Measurements from ENCODE around the gene NLRX1. TPM values are rescaled to one million over a fixed set of nuclear protein-coding genes. Genes with fewer than 3 reads are reported as not detected.
A peak's percentile ranks its signal among the peaks of the same experiment; 100 is the strongest.

The NLRX1 gene
- total RNA-seq, 1 experiment from 2014 or later = 7.2 TPM

- BruUV-seq (replicated peaks) = no TSS peak
Measured at GRCh38 chr11:119202554-119202953, 34.0 kb downstream of the NLRX1 start.

GRCh38 chr11:119204066-119204465 is 35.5 kb downstream of the NLRX1 start:
- peak overlapping the region; percentile 87 for H3K27ac Mint-ChIP-seq (ENCODE audit: unreplicated experiment)
- CTCF ChIA-PET = no interaction called here

More at GRCh38 chr11:119202554-119202953, 34.0 kb downstream of the NLRX1 start:
- Histone ChIP-seq H3K4me3 (ENCODE audit: low read depth, low read length) (no peak overlapping the region), H3K4me1 (peaks cover 32% of the 10 kb centered on the region), H3K27me3 (replicated peaks; ENCODE audit: control insufficient read depth, insufficient read depth, low read length) (no peaks in the 10 kb centered on the region), H3K36me3 (ENCODE audit: control insufficient read depth, insufficient read depth, low read length) (no peaks in the 10 kb centered on the region), H3K9me3 (no peaks in the 10 kb centered on the region)
- H3K36me3 Mint-ChIP-seq (ENCODE audit: insufficient read depth, unreplicated experiment) = no peaks in the 10 kb centered on the region
- H3K9me3 Mint-ChIP-seq (ENCODE audit: unreplicated experiment) = no peaks in the 10 kb centered on the region
- H3K4me1 Mint-ChIP-seq (ENCODE audit: low read depth, unreplicated experiment) = peaks cover 23% of the 10 kb centered on the region
- CTCF ChIA-PET = interaction anchor here (1.0 kb wide), 1 partner anchor 82 kb away, joined by 5 read pairs; no protein-coding TSS in a partner anchor
- intact Hi-C loops (cut with micrococcal nuclease; ENCODE audit: unreplicated experiment) = loop anchor here (10.0 kb wide), 1 partner anchor 112 kb away; the partner anchor contains the start of gene MCAM
- no peak for TF ChIP-seq CTCF (IDR thresholded peaks at IDR 0.05; ENCODE audit: insufficient read depth in 1 of 2, low read depth in 1 of 2, low read length in 1 of 2, severe bottlenecking in 1 of 2, unreplicated experiment in 1 of 2)
- peak overlapping the region; percentile 70 for H3K27ac Mint-ChIP-seq (ENCODE audit: unreplicated experiment)
- H3K4me3 Mint-ChIP-seq (ENCODE audit: unreplicated experiment) = no peak overlapping the region
- no peaks in the 10 kb centered on the region for H3K27me3 Mint-ChIP-seq (ENCODE audit: insufficient read depth, unreplicated experiment)
- POLR2A ChIA-PET = no interaction called here
- DNase-seq = peak; percentile 82 to 91

GRCh38 chr11:119205080-119205479 is 36.6 kb downstream of the NLRX1 start:
- no peaks in the 10 kb centered on the region for H3K36me3 ChIP-seq (ENCODE audit: control insufficient read depth, insufficient read depth, low read length)
- DNase-seq = peak in 1 of 2 experiments; percentile 29
- H3K27ac Mint-ChIP-seq (ENCODE audit: unreplicated experiment) = peak overlapping the region; percentile 87
- H3K36me3 Mint-ChIP-seq (ENCODE audit: insufficient read depth, unreplicated experiment) = no peaks in the 10 kb centered on the region
- H3K4me1 Mint-ChIP-seq (ENCODE audit: low read depth, unreplicated experiment) = peaks cover 32% of the 10 kb centered on the region
- no peaks in the 10 kb centered on the region for H3K27me3 Mint-ChIP-seq (ENCODE audit: insufficient read depth, unreplicated experiment)
- intact Hi-C loops (cut with micrococcal nuclease; ENCODE audit: unreplicated experiment) = loop anchor here (1.0 to 10.0 kb wide), 2 partner anchors 110 to 169 kb away; partner anchors contain the start of gene MCAM
- no peaks in the 10 kb centered on the region for H3K9me3 ChIP-seq
- H3K4me1 ChIP-seq = peaks cover 37% of the 10 kb centered on the region
- no peak for TF ChIP-seq CTCF (IDR thresholded peaks at IDR 0.05; ENCODE audit: insufficient read depth in 1 of 2, low read depth in 1 of 2, low read length in 1 of 2, severe bottlenecking in 1 of 2, unreplicated experiment in 1 of 2)
- no TSS peak for BruUV-seq (replicated peaks)
- ChIA-PET CTCF (interaction anchor here (1.4 to 1.9 kb wide), 2 partner anchors 20 to 163 kb away, joined by 6 to 8 read pairs; partner anchors contain the start of gene NHERF4), POLR2A (no interaction called here)
- no peaks in the 10 kb centered on the region for H3K9me3 Mint-ChIP-seq (ENCODE audit: unreplicated experiment)
- peak overlapping the region; percentile 92 for H3K4me3 Mint-ChIP-seq (ENCODE audit: unreplicated experiment)
- no peaks in the 10 kb centered on the region for H3K27me3 ChIP-seq (replicated peaks; ENCODE audit: control insufficient read depth, insufficient read depth, low read length)
- H3K4me3 ChIP-seq (ENCODE audit: low read depth, low read length) = no peak overlapping the region

More at GRCh38 chr11:119204066-119204465, 35.5 kb downstream of the NLRX1 start:
- Mint-ChIP-seq H3K36me3 (ENCODE audit: insufficient read depth, unreplicated experiment) (no peaks in the 10 kb centered on the region), H3K27me3 (ENCODE audit: insufficient read depth, unreplicated experiment) (no peaks in the 10 kb centered on the region), H3K4me1 (ENCODE audit: low read depth, unreplicated experiment) (peaks cover 26% of the 10 kb centered on the region), H3K9me3 (ENCODE audit: unreplicated experiment) (no peaks in the 10 kb centered on the region), H3K4me3 (ENCODE audit: unreplicated experiment) (no peak overlapping the region)
- H3K9me3 ChIP-seq = no peaks in the 10 kb centered on the region
- POLR2A ChIA-PET = interaction anchor here (0.9 kb wide), 1 partner anchor 177 kb away, joined by 3 read pairs; the partner anchor contains the start of gene USP2
- intact Hi-C loops (cut with micrococcal nuclease; ENCODE audit: unreplicated experiment) = loop anchor here (10.0 kb wide), 1 partner anchor 111 kb away; the partner anchor contains the start of gene MCAM
- no peak overlapping the region for H3K4me3 ChIP-seq (ENCODE audit: low read depth, low read length)
- no peaks in the 10 kb centered on the region for H3K27me3 ChIP-seq (replicated peaks; ENCODE audit: control insufficient read depth, insufficient read depth, low read length)
- no TSS peak for BruUV-seq (replicated peaks)
- H3K4me1 ChIP-seq = peaks cover 37% of the 10 kb centered on the region
- no peak for TF ChIP-seq CTCF (IDR thresholded peaks at IDR 0.05; ENCODE audit: insufficient read depth in 1 of 2, low read depth in 1 of 2, low read length in 1 of 2, severe bottlenecking in 1 of 2, unreplicated experiment in 1 of 2)
- DNase-seq = peak in 1 of 2 experiments; percentile 23
- H3K36me3 ChIP-seq (ENCODE audit: control insufficient read depth, insufficient read depth, low read length) = no peaks in the 10 kb centered on the region

Measured in Caco-2 (cell line).